DMS53 treated with DMSO at 0.1 percent for 48 hours (cell line): ENCODE results near the gene TRIM45.

Experiments used
- DNase-seq: peaks from one replicate; lab custom pipeline; 2025; ENCODE audit not compliant: unreplicated experiment; lab: John Stamatoyannopoulos, UW

Gene TRIM45

DNA sequence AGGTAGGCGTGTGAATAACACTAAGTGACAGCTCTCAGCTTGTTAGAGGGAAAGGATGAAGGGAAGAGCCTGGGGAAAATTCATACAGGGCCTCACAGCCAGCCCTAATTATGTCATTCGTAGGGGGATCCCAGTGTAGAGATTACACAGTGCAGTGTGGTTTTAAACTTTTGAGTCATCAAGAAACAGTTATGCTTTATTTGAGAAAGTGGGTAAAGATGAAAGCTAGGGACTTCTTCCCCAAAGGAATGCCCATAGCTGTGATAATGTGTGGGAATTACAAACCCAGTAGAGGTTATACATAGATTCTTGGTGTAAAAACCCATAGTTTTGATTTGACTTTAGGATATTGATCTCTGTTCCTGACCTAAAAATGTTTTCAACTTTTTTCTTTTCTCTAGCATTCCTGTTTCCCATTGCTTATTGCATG lies 59.5 kb downstream of the TRIM45 start:
- no peak for DNase-seq
